ENCODE data around the gene ERMAP.

Gene ERMAP

DNA sequence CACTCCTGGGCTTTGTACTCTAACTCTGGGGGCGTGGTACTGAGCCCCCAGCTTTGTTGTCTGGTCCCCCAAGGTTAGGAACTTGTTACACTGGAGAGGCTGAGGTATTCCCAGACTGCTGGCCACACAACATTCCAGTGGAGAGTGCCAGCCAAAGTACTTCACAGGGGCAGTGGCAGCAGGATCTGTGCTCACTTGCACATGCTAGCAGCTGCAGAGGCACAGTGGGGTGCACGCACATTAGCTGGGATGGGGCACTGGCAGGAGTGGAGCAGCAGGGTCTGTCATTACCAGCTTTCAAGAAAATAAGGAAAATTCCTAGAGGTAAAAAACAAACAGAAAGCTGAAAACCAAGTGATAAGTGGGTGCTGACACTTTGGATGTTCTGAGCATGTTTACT, 60.5 kb downstream of the ERMAP start:
- no peak for DNase-seq

DNA sequence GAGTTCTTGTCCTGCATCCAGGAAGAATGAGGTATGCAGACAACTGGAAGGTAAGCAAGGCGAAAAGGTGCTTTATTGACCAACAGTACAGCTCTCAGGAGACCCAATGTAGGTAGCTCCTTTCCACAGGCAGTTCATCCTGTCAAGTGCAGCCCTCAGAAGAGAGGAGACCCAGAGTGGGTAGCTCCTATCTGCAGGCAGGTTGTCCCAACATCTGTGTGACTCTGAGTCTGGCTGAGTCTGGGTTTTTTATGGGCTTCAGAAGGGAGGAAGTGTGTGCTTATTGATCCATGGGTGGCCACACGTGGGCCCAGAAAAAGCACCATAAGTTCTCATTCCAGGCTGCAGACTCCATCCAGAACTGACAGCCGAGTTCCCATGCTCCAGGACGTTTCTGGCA, 63.5 kb downstream of the ERMAP start:
- DNase-seq: no peak

DNA sequence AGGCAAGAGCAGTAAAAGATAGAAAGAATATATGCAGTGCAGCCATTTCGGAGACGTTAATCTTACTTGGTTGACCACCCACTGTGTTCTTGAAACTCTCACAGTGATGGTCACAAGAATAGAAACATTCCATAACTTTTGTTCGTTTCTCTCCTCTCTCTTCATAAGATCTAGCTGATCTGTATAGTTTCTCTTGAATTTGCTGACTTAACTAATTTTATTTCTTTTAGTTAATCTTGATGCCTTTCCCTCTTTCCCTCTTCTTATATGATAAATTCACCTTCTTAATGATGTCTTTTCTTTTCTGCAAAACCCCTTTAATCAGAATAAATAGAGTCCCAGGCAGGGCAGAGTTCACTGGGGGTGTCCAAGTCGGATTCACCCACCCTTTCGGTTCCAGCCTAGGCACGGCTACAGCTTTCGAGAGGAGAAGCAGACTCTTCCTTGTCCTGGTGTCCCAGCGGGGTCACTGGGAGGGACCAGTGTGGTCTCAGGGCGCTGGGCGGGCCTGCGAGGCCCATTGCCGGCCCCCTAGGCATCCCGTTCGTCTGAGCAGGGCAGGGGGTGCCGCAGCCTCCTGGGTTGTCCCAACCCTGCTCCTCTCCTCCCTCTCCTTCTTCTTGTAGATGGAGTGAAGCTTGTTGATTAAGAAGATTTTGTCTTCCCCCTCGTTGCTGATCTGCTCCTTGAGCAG, 69.3 kb downstream of the ERMAP start:
- no peak for DNase-seq

DNA sequence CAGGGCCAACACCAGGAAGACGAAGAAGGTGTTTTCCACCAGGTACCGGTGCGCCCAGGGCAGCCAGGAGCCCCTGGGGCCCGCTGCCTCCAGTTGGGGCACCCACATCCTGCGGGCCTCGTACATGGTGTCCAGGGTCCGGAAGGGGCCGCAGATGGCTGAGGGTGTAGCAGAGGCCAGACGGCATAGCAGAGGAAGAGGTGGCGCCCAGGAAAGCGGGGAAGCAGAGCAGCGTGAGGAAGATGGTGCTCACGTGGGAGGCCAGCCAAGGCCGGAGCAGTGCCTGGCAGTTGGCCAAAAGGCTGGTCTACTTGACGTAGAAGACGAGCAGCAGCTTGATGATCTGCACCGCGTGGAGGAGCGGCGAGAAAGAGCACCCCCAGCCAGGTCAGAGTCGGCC, 69.9 kb downstream of the ERMAP start:
- DNase-seq: no peak

DNA sequence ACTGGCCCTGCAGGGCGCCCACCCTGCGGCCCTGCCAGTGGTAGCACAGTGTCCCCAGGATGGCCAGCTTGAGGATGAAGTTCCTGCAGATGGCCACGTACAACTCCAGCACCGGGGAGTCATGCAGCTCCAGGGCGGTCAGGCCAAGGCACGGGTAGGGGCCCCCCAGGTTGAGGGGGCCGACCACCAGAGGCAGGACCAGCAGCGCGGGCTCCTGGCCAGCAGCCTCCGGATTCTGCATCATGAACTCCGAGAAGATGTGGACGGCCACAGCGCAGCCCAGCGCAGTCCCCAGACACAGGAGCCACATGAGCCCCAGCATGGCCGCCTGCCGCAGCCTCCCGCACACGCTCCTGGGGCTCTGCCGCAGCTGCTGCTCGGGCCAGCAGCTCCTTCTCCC, 70.4 kb downstream of the ERMAP start:
- no peak for DNase-seq

DNA sequence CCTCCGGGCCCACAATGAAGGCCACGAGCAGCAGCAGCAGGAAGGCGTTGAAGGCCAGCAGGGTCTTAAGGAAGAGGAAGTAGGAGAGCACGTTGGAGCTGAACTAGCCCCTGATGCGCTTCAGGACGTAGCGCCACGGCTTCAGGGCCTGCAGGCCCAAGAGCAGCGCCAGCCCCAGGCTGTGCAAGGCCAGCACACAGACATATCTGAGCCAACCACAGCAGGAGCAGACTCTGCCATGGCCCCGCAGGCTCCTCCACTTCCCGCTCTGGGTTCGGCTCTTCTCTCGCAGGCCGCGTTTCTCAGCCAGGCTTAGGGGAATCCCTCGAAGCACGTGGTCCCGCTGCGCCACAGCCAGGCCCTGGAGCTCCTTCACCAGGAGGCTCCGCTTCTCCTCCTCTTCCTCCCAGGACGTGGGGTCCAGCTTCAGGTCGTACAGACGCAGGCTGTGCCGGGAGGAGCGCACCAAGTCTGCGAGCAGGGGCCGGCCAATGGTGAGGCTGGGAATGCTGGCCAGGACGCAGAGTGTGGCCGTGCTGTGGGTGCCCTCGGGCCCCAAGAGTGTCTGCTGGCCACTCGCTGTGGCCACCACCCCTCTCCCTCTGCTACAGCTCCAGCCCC, 71.2 kb downstream of the ERMAP start:
- DNase-seq: no peak

DNA sequence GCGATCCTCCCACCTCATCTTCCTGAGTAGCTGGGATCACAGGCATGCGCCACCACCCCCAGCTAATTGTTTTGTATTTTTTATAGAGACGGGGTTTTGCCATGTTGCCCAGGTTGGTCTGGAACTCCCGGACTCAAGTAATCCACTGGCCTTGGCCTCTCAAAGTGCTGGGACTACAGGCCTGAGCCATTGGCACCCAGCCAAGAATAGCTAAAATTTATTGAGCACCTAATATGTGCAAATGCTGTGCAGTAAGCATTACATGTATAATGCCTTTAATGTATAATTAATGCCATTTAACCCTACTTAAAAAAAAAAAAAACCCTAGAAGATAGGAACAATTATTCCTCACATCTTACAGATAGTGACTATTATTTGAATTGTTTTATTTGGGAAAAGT, 72.3 kb downstream of the ERMAP start:
- DNase-seq: no peak

DNA sequence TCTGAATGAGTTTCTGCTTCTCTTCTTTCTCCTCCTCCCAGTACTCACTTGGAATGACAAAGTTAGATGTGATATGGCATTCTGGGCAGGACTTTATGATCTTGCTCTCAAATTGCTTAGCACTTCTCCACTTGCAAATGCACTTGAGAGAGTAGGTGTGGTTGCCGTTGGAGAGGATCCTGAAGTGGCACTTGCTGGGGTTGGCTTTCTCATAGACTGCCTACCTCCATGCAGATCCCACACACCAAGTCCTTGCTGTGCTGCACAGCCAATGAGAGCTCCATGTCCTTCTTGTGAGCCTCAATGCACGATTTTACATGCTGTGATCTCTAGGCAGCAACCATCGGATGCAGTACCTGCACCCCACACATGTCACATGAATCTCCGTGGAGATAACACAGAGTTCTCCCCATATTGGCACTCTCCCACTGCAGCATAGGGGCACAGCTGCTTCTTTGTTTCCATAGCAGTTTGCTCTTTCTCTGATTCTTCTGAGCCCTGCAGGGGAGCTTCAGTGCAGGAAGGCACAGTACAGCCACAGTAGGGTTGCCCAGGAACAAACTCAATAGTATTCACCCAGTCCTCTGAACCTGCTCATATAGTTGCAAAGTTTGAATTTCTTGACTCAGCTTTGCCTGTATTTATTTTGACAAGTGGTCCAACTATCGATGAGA, 74.7 kb downstream of the ERMAP start:
- DNase-seq: no peak
